Loucy (cell line): ENCODE results near the gene DEUP1.

Source experiments
- H2AFZ ChIP-seq: fragments of 200-600 bp; sonication (generic); 2 replicates; pipeline ENCODE4 v1.6.0; 2016; ENCODE audit warnings: antibody characterized with exemption, mild to moderate bottlenecking, low read length, moderate library complexity
- H3F3A ChIP-seq: fragments of 200-600 bp; 2 replicates; pipeline ENCODE4 v1.6.0; 2016; ENCODE audit warnings: antibody characterized with exemption, low read depth, mild to moderate bottlenecking
- H3K27me3 ChIP-seq: fragments of 200-600 bp; sonication (generic); 2 replicates; pipeline ENCODE4 v1.6.1; 2014; ENCODE audit warnings: low read length, mild to moderate bottlenecking; ENCODE audit not compliant: insufficient read depth, poor library complexity, severe bottlenecking
- H3K36me3 ChIP-seq: fragments of 200-600 bp; sonication (generic); 2 replicates; pipeline ENCODE4 v1.6.1; 2016; ENCODE audit warnings: low read length; ENCODE audit not compliant: insufficient read depth
- H3K4me1 ChIP-seq: fragments of 200-600 bp; sonication (generic); 2 replicates; pipeline ENCODE4 v1.5.1; 2014; ENCODE audit warnings: low read length, mild to moderate bottlenecking; ENCODE audit not compliant: insufficient read depth, poor library complexity, severe bottlenecking
- H3K4me2 ChIP-seq: fragments of 200-600 bp; sonication (generic); 2 replicates; pipeline ENCODE4 v1.6.0; 2014; ENCODE audit warnings: antibody characterized with exemption, low read length, low read depth, mild to moderate bottlenecking; ENCODE audit not compliant: poor library complexity, severe bottlenecking
- H3K4me3 ChIP-seq: fragments of 200-600 bp; sonication (generic); 2 replicates; pipeline ENCODE4 v1.5.1; 2014; ENCODE audit warnings: low read length, mild to moderate bottlenecking, mixed read lengths; ENCODE audit not compliant: poor library complexity, severe bottlenecking
- H3K79me2 ChIP-seq: fragments of 200-600 bp; sonication (generic); 2 replicates; pipeline ENCODE4 v1.6.1; 2014; ENCODE audit warnings: low read length; ENCODE audit not compliant: insufficient read depth
- H3K9ac ChIP-seq: fragments of 200-600 bp; sonication (generic); 2 replicates; pipeline ENCODE4 v1.6.0; 2014; ENCODE audit warnings: mild to moderate bottlenecking, low read depth, low read length, moderate library complexity; ENCODE audit not compliant: poor library complexity, severe bottlenecking
- H3K9me2 ChIP-seq: fragments of 200-600 bp; sonication (generic); replicated peaks from 2 replicates; pipeline ENCODE4 v1.6.1; 2016; ENCODE audit warnings: low read depth, low read length, mixed read lengths
- H3K9me3 ChIP-seq: fragments of 200-600 bp; sonication (generic); 2 replicates; pipeline ENCODE4 v1.6.1; 2014; ENCODE audit warnings: mild to moderate bottlenecking, antibody characterized with exemption, low read length, low read depth; ENCODE audit not compliant: insufficient read depth
- H4K20me1 ChIP-seq: fragments of 200-600 bp; sonication (generic); 2 replicates; pipeline ENCODE4 v1.6.0; 2014; ENCODE audit warnings: antibody characterized with exemption, low read length, mild to moderate bottlenecking; ENCODE audit not compliant: insufficient read depth, poor library complexity, severe bottlenecking
- CTCF ChIP-seq: fragments of 200-600 bp; sonication (generic); conservative IDR thresholded peaks from 2 replicates; pipeline ENCODE4 v1.5.1; 2014; ENCODE audit warnings: mild to moderate bottlenecking, antibody characterized with exemption, low read length
- EZH2phosphoT487 ChIP-seq: fragments of 200-600 bp; IDR thresholded peaks from 2 replicates; pipeline ENCODE4 v1.6.1; 2018; ENCODE audit warnings: antibody characterized with exemption, mild to moderate bottlenecking, moderate library complexity, borderline replicate concordance

Gene DEUP1

GRCh38 chr11:93288079-93288478 is 42.5 kb upstream of the DEUP1 start:
- no peaks in the 10 kb centered on the region for H3K27me3 ChIP-seq
- no peak for TF ChIP-seq EZH2phosphoT487
- no peaks in the 10 kb centered on the region for H3K4me1 ChIP-seq
- H2AFZ ChIP-seq: no peak overlapping the region
- H3F3A ChIP-seq: no peaks in the 10 kb centered on the region
- no peaks in the 10 kb centered on the region for H3K9me2 ChIP-seq
- H3K79me2 ChIP-seq: no peaks in the 10 kb centered on the region
- no peaks in the 10 kb centered on the region for H3K36me3 ChIP-seq
- no peak overlapping the region for H3K4me2 ChIP-seq
- no peaks in the 10 kb centered on the region for H4K20me1 ChIP-seq
- no peak overlapping the region for H3K4me3 ChIP-seq
- no peaks in the 10 kb centered on the region for H3K9me3 ChIP-seq
- no peak overlapping the region for H3K9ac ChIP-seq

GRCh38 chr11:93288767-93289166 is 41.8 kb upstream of the DEUP1 start:
- Histone ChIP-seq H2AFZ (no peak overlapping the region), H3K27me3 (no peaks in the 10 kb centered on the region), H3K9me3 (no peaks in the 10 kb centered on the region), H3K36me3 (no peaks in the 10 kb centered on the region), H3K4me1 (no peaks in the 10 kb centered on the region), H3K9me2 (no peaks in the 10 kb centered on the region), H3K79me2 (no peaks in the 10 kb centered on the region), H3F3A (no peaks in the 10 kb centered on the region), H3K4me3 (no peak overlapping the region), H3K4me2 (no peak overlapping the region), H4K20me1 (no peaks in the 10 kb centered on the region), H3K9ac (no peak overlapping the region)
- TF ChIP-seq EZH2phosphoT487 (no peak), CTCF (no peak)

GRCh38 chr11:93289782-93290463 is 40.6 kb upstream of the DEUP1 start:
- H3F3A ChIP-seq: no peaks in the 10 kb centered on the region
- H3K4me3 ChIP-seq: no peak overlapping the region
- H3K9me2 ChIP-seq: no peaks in the 10 kb centered on the region
- no peaks in the 10 kb centered on the region for H3K9me3 ChIP-seq
- H3K4me1 ChIP-seq: no peaks in the 10 kb centered on the region
- no peaks in the 10 kb centered on the region for H4K20me1 ChIP-seq
- no peak overlapping the region for H3K4me2 ChIP-seq
- no peaks in the 10 kb centered on the region for H3K36me3 ChIP-seq
- H3K79me2 ChIP-seq: no peaks in the 10 kb centered on the region
- no peaks in the 10 kb centered on the region for H3K27me3 ChIP-seq
- H3K9ac ChIP-seq: no peak overlapping the region
- TF ChIP-seq CTCF (no peak), EZH2phosphoT487 (no peak)
- no peak overlapping the region for H2AFZ ChIP-seq

GRCh38 chr11:93291110-93291509 is 39.4 kb upstream of the DEUP1 start:
- Histone ChIP-seq H3K9me3 (no peaks in the 10 kb centered on the region), H3K4me3 (no peak overlapping the region), H3K4me2 (no peak overlapping the region), H3K4me1 (no peaks in the 10 kb centered on the region), H4K20me1 (no peaks in the 10 kb centered on the region), H3K79me2 (no peaks in the 10 kb centered on the region), H3K36me3 (no peaks in the 10 kb centered on the region), H3F3A (no peaks in the 10 kb centered on the region), H3K9me2 (no peaks in the 10 kb centered on the region), H3K9ac (no peak overlapping the region), H2AFZ (no peak overlapping the region), H3K27me3 (no peaks in the 10 kb centered on the region)
- TF ChIP-seq CTCF (no peak), EZH2phosphoT487 (no peak)
